NCI-H2227 treated with DMSO at 0.1 percent for 48 hours (cell line): ENCODE data around the gene PEX11A.
A peak's percentile ranks its signal among the peaks of the same experiment; 100 is the strongest.

ENCODE experiments used
- DNase-seq: peaks from one replicate; lab custom pipeline; 2025; lab: John Stamatoyannopoulos, UW

The PEX11A gene

GRCh38 chr15:89654847-89655805 lies 35.4 kb downstream of the PEX11A start, which contains the start of gene KIF7:
TSS of gene KIF7 (minus strand) at chr15:89655467. CDS start at chr15:89652930, 2,537 bp downstream.
- peak; percentile 41 for DNase-seq

- DNase-seq, result no peak
Measured at GRCh38 chr15:89654301-89654761, 36.2 kb downstream of the PEX11A start.

GRCh38 chr15:89653578-89653977 lies 37.0 kb downstream of the PEX11A start:
- no peak for DNase-seq

GRCh38 chr15:89652666-89653065 lies 37.9 kb downstream of the PEX11A start:
- DNase-seq, result no peak

- no peak for DNase-seq
Measured at GRCh38 chr15:89652131-89652530, 38.4 kb downstream of the PEX11A start.

- no peak for DNase-seq
Measured at GRCh38 chr15:89649716-89650115, 40.8 kb downstream of the PEX11A start.

- DNase-seq, result no peak
Measured at GRCh38 chr15:89649013-89649625, 41.4 kb downstream of the PEX11A start.

- no peak for DNase-seq
Measured at GRCh38 chr15:89648106-89649012, 42.2 kb downstream of the PEX11A start.

GRCh38 chr15:89647191-89647851 lies 43.2 kb downstream of the PEX11A start:
- no peak for DNase-seq

GRCh38 chr15:89646416-89647141 lies 44.0 kb downstream of the PEX11A start:
- no peak for DNase-seq

- no peak for DNase-seq
Measured at GRCh38 chr15:89645680-89646079, 44.9 kb downstream of the PEX11A start.

- DNase-seq, result no peak
Measured at GRCh38 chr15:89642106-89642505, 48.4 kb downstream of the PEX11A start.

GRCh38 chr15:89641053-89641452 lies 49.5 kb downstream of the PEX11A start:
- no peak for DNase-seq

- DNase-seq, result no peak
Measured at GRCh38 chr15:89640245-89640644, 50.3 kb downstream of the PEX11A start.

GRCh38 chr15:89633585-89633984 lies 57.0 kb downstream of the PEX11A start:
- no peak for DNase-seq

GRCh38 chr15:89632563-89633430 lies 57.8 kb downstream of the PEX11A start:
- DNase-seq, result no peak

GRCh38 chr15:89631902-89632264 lies 58.7 kb downstream of the PEX11A start:
- no peak for DNase-seq
